SK-N-SH (cell line): ENCODE results near the gene UCK2.

ENCODE experiments used
- TAF1 ChIP-seq: IDR thresholded peaks from 2 replicates; pipeline ENCODE4 v1.6.1; 2012; ENCODE audit warnings: low read depth, mild to moderate bottlenecking, low read length, moderate library complexity, borderline replicate concordance
- TF ChIP-seq, protein P1 (sequence below): fragments of 150-350 bp; IDR thresholded peaks from 2 replicates; pipeline ENCODE4 v1.6.1; 2017; ENCODE audit warnings: antibody characterized with exemption, low read length, low read depth, borderline replicate concordance

DNA sequence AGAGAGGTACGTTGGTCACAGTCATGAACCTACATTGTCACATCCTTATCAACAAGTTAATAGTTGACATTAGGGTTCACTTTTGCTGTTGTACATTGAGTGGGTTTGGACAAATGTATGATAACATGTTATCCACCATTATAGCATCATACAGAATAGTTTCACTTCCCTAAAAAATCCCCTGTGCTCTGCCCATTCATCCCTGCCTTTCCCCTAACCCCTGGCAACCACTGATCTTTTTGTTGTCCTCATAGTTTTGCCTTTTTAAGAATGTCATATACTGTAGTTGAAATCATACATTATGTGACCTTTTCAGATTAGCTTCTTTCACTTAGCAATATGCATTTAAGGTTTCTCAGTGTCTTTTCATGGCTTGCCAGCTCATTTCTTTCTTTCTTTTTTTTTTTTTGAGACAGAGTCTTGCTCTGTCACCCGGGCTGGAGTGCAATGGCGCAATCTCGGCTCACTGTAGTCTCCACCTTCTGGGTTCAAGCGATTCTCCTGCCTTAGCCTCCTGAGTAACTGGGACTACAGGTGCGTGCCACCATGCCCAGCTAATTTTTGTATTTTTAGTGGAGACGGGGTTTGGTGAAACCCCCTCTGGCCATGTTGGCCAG, 50.6 kb downstream of the UCK2 start:
- TF ChIP-seq TAF1, result no peak
- TF ChIP-seq, protein P1, sequence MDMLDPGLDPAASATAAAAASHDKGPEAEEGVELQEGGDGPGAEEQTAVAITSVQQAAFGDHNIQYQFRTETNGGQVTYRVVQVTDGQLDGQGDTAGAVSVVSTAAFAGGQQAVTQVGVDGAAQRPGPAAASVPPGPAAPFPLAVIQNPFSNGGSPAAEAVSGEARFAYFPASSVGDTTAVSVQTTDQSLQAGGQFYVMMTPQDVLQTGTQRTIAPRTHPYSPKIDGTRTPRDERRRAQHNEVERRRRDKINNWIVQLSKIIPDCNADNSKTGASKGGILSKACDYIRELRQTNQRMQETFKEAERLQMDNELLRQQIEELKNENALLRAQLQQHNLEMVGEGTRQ, result no peak
